Spleen (tissue), 11 donors: ENCODE measurements around the gene DHRSX. TPM values are rescaled to one million over a fixed set of nuclear protein-coding genes. Genes with fewer than 3 reads are reported as not detected.
"Not testable (repeated sequence)": the region's sequence is repeated elsewhere in the genome, so short reads cannot be mapped to it uniquely, and the experiment has no call there.

Experiments
- DNase-seq: peaks from one replicate; pipeline ENCODE4 v3.0.0-alpha.2; 2020
- H3K27ac ChIP-seq, 8 donors: fragments of 200-600 bp; sonication (generic) in 7 of 8; 1 replicate in 4 of 8; 2 replicates in 4 of 8; pipeline versions ENCODE4 v1.5.0 to v1.8.0; 2016 to 2021; ENCODE audit warnings: inconsistent platforms in 4 of 8, mild to moderate bottlenecking in 4 of 8, moderate library complexity in 1 of 8
- H3K27me3 ChIP-seq, 7 donors: fragments of 200-600 bp; sonication (generic) in 6 of 7; replicated peaks in 1 of 7; 1 replicate in 4 of 7; 2 replicates in 3 of 7; pipeline versions ENCODE4 v1.5.0 to v1.8.0; 2016 to 2021; ENCODE audit warnings: inconsistent platforms in 3 of 7, mild to moderate bottlenecking in 1 of 7
- H3K36me3 ChIP-seq, 6 donors: fragments of 200-600 bp; sonication (generic) in 5 of 6; 1 replicate in 4 of 6; 2 replicates in 2 of 6; pipeline versions ENCODE4 v1.5.0 to v1.8.0; 2016 to 2021; ENCODE audit warnings: inconsistent platforms in 2 of 6
- H3K4me1 ChIP-seq, 6 donors: fragments of 200-600 bp; sonication (generic) in 5 of 6; 1 replicate in 3 of 6; 2 replicates in 3 of 6; pipeline versions ENCODE4 v1.5.0 to v1.8.0; 2016 to 2021; ENCODE audit warnings: inconsistent platforms in 3 of 6
- H3K4me3 ChIP-seq, 8 donors: fragments of 200-600 bp; sonication (generic) in 7 of 8; 1 replicate in 4 of 8; 2 replicates in 4 of 8; pipeline versions ENCODE4 v1.5.0 to v1.8.0; 2016 to 2021; ENCODE audit warnings: inconsistent platforms in 4 of 8, mild to moderate bottlenecking in 4 of 8, moderate library complexity in 2 of 8
- H3K9me3 ChIP-seq, 8 donors: fragments of 200-600 bp; sonication (generic) in 7 of 8; 1 replicate in 4 of 8; 2 replicates in 4 of 8; pipeline versions ENCODE4 v1.5.0 to v1.8.0; 2016 to 2021; ENCODE audit warnings: inconsistent platforms in 4 of 8
- CTCF ChIP-seq, 11 experiments: fragments of 200-600 bp in 7 of 11; fragments of 450-650 bp in 4 of 11; sonication (generic) in 4 of 11; IDR thresholded peaks in 8 of 11; conservative IDR thresholded peaks in 3 of 11; 1 replicate in 7 of 11; 2 replicates in 4 of 11; pipeline versions ENCODE4 v1.4.0 to v1.8.0; 2016 to 2021; ENCODE audit warnings: antibody characterized with exemption in 11 of 11, inconsistent platforms in 4 of 11, mild to moderate bottlenecking in 1 of 11
- POLR2A ChIP-seq, 3 donors: fragments of 450-650 bp; IDR thresholded peaks; one replicate each; pipeline ENCODE4 v1.5.1; 2017; ENCODE audit warnings: antibody characterized with exemption in 3 of 3, mild to moderate bottlenecking in 1 of 3
- POLR2AphosphoS5 ChIP-seq, 3 donors: sonication (generic); formaldehyde crosslinking; IDR thresholded peaks; one replicate each; pipeline ENCODE4 v1.5.1; 2017; ENCODE audit warnings: antibody characterized with exemption in 3 of 3
- WGBS, 5 donors: extraction: QIAGEN DNeasy Blood & Tissue Kit in 3 of 5; methylation state at CpG; one replicate each; pipeline versions ENCODE4 v1.1.5 to v1.1.7; 2013 to 2018; 5-methylcytosine and 5-hydroxymethylcytosine counted together
- intact Hi-C: fragments of 100-400 bp; cut with DNase I; formaldehyde crosslinking; loops from one replicate; pipeline ENCODE4 v1.15.0; 2023; ENCODE audit warnings: low total_unique reads
- polyA plus RNA-seq, 3 donors: library from polyadenylated mRNA; stranded (reverse); fragments of 200-250 nt; gene quantifications; one replicate each; pipeline ENCODE4 v1.2.1, GENCODE V29; 2013
- total RNA-seq, 7 donors: library from RNA; depleted of rRNA in 3 of 7; stranded (reverse); fragments of >200 nt in 3 of 7; fragmentation: NEBNext Ultra II Directional in 4 of 7; extraction: Animal tissue kit (Norgen Biotek cat#: 25700) in 4 of 7; gene quantifications; one replicate each; pipeline versions ENCODE4 v1.1.0 to v1.2.1, GENCODE V29; 2016 to 2021
- donor health status: healthy with polysubstance abuse.
- donor health status: DM: no; HTN: no; CAD: no; lungs with moderate emphysema.
- donor health status: DM: no; HTN: no; CAD: no.
- donor health status: Bipolar disorder and iron deficiency.
- donor health status: healthy.
- donor health status: DM: no; HTN: no; CAD: no.
- donor health status: DM: yes; HTN: yes; CAD: no.

Gene DHRSX
- total and polyA plus RNA-seq, 10 donors: 5.5 to 29.6 (median 23.2) TPM

GRCh38 chrX:2507196-2507595, 6.4 kb upstream of the DHRSX start:
- WGBS, 5 donors: 67 to 87% (median 80%) methylated on average over 3 of the region's 3 CpGs
- Histone ChIP-seq H3K4me3 (no peak overlapping the region), H3K27me3 (no peaks in the 10 kb centered on the region), H3K9me3 (no peaks in the 10 kb centered on the region), H3K36me3 (no peaks in the 10 kb centered on the region), H3K27ac (no peak overlapping the region), H3K4me1 (no peaks in the 10 kb centered on the region)
- no peak for TF ChIP-seq CTCF (IDR thresholded peaks at IDR 0.05 in 8 of 11, conservative IDR thresholded peaks at IDR 0.05 in 3 of 11)
- no peak for TF ChIP-seq POLR2AphosphoS5 (IDR thresholded peaks at IDR 0.05)
- no peak for TF ChIP-seq POLR2A (IDR thresholded peaks at IDR 0.05)
- peak; percentile 14 for DNase-seq
- intact Hi-C loops: no loop called here

DNA sequence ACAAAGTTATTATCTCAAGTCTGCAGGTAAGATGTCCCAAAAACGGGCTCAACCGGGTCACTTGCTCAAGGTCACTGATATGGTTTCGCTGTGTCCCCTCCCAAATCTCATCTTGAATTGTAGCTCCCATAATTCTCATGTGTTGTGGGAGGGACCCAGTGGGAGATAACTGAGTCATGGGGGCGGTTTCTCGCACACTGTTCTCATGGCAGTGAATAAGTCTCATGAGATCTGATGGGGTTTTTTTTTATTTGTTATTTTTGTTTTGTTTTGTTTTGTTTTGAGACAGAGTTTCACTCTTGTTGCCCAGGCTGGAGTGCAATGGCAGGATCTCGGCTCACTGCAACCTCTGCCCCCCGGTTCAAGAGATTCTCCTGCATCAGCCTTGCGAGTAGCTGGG, 4.6 kb upstream of the DHRSX start:
- WGBS, 5 donors: 85 to 95% (median 90%) methylated on average over 8 of the region's 8 CpGs
- H3K4me3 ChIP-seq, H3K27ac ChIP-seq, intact Hi-C loops, H3K27me3 ChIP-seq, H3K9me3 ChIP-seq, H3K4me1 ChIP-seq, H3K36me3 ChIP-seq, DNase-seq: not testable (repeated sequence)

GRCh38 chrX:2504706-2505332, 4.0 kb upstream of the DHRSX start:
- Histone ChIP-seq H3K36me3 (no peaks in the 10 kb centered on the region), H3K4me1 (peaks cover under 1 to 9% (median 4%) of the 10 kb centered on the region in 6 donors), H3K9me3 (no peaks in the 10 kb centered on the region), H3K27me3 (no peaks in the 10 kb centered on the region), H3K27ac (no peak overlapping the region), H3K4me3 (no peak overlapping the region)
- intact Hi-C loops: no loop called here
- 55 to 77% (median 74%) methylated on average over 7 of the region's 7 CpGs for WGBS, 5 donors
- DNase-seq: peak; percentile 35
- TF ChIP-seq CTCF (IDR thresholded peaks at IDR 0.05 in 8 of 11, conservative IDR thresholded peaks at IDR 0.05 in 3 of 11): no peak
- no peak for TF ChIP-seq POLR2A (IDR thresholded peaks at IDR 0.05)
- TF ChIP-seq POLR2AphosphoS5 (IDR thresholded peaks at IDR 0.05): no peak

DNA sequence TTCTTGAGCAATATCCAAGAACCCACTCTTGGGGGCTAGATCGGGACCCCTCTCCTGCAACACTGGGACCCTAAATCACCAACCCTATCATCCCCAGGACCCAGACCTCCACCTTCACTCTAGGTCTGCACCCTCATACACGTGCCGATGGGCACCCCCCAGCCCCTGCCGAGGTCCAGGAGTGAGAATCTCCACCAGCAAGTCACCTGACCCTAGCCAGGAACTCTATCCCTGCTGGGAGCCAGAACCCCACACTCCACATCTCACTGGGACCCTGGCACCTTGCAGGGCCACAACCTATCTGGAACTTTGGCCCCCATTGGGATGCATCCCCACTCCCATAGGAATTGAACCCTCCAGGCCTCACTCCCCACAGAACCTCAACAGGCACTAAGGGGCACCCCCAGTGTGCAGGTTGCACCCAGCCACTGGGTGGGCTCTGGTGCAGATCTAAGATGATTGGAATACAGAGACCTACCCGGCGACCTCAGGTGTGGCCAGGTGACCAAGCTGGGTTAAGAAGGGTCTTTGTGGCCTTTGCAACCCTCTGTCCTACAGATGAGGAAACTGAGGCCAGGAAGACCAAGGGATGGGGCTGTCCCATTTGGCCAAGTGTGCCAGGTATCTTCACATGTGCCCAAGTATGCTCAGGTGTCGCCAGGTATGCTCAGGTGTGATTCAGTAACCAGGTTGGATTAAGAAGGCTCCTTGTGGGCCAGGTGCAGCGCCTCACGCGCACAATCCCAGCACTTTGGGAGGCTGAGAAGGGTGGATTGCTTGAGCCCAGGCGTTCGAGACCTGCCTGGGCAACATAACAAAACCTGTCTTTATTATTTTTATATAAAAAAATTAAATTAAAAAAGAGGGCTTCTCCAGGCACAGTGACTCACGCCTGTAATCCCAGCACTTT, 3.1 kb upstream of the DHRSX start:
- WGBS, 5 donors: 85 to 93% (median 92%) methylated on average over 11 to 13 of the region's 13 CpGs
- Histone ChIP-seq H3K36me3 (no peaks in the 10 kb centered on the region), H3K9me3 (no peaks in the 10 kb centered on the region), H3K4me3 (no peak overlapping the region), H3K27me3 (no peaks in the 10 kb centered on the region), H3K27ac (no peak overlapping the region), H3K4me1 (peaks cover 9 to 19% (median 13%) of the 10 kb centered on the region in 6 donors)
- intact Hi-C loops: no loop called here
- peak; percentile 54 for DNase-seq
- TF ChIP-seq POLR2AphosphoS5 (IDR thresholded peaks at IDR 0.05) (no peak), CTCF (IDR thresholded peaks at IDR 0.05 in 8 of 11, conservative IDR thresholded peaks at IDR 0.05 in 3 of 11) (no peak), POLR2A (IDR thresholded peaks at IDR 0.05) (no peak)
